GM19467 (cell line): ENCODE measurements around the gene FXYD3.

Experiments used
- ATAC-seq: cut with Tn5 transposase; IDR thresholded peaks from one replicate; pipeline ENCODE4 v1.9.1; 2021; ENCODE audit warnings: mild to moderate bottlenecking, moderate library complexity; ENCODE audit not compliant: unreplicated experiment

FXYD3 gene

GRCh38 chr19:35157431-35157830, 41.8 kb downstream of the FXYD3 start:
- ATAC-seq: no peak

DNA sequence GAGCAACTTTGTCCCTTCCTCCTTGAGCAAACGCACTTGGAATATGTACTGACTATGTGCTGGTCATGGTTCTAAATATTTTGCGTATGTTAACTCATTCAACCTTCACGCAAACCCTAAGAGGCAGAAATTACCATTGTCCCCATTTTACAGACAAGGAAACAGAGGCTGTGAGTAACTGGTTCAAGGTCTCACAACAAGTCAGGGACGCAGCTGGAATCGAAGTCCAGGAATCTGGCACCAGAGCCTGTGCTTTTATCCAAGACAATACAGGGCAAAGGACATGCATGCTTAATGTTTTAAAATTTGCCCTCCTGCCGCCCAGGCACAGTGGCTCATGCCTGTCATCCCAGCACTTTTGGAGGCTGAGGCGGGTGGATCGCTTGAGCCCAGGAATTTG, 44.0 kb downstream of the FXYD3 start:
- no peak for ATAC-seq

DNA sequence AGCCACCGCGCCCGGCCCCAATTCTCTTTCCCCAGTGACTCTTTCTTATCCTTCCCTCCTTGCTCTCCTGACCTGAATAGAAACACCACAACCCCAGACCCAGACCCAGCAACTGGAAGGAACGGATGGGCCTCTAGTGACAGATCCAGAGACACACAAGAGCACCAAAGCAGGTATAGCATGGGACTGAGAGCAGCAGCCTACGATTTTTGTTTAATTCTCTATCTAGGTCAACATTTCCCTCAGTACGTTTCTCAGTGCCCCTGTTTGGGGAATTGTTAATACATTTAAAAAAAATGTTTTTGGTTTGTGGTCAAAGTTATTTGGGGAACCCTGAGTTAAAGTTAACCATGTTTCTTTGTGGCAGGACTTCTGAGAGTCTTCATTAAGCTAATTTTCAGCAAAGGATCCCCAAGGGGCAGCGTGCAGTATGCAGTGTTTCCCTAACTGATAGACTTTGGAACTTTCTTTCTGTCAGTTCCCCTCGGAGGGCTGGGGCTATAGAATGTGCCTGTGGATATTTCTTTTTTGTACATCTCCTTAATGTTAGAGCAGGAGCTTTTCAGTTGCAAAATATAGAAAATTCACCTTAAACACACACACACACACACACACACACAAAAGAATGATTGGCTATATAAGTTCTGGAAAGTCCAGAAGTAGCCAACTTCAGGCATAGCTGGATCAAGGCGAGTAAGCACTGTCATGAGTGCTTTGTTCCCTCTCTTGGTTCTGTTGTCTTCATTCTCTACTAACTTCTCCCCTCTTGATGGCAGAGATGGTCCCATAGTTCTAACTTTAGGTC, 45.2 kb downstream of the FXYD3 start:
- ATAC-seq: no peak

GRCh38 chr19:35161434-35161743, 45.8 kb downstream of the FXYD3 start:
- ATAC-seq: no peak

GRCh38 chr19:35162471-35163326, 47.1 kb downstream of the FXYD3 start:
- no peak for ATAC-seq

- no peak for ATAC-seq
Observed at GRCh38 chr19:35164418-35164817, 48.8 kb downstream of the FXYD3 start.

GRCh38 chr19:35165200-35166058, 49.8 kb downstream of the FXYD3 start:
- no peak for ATAC-seq

DNA sequence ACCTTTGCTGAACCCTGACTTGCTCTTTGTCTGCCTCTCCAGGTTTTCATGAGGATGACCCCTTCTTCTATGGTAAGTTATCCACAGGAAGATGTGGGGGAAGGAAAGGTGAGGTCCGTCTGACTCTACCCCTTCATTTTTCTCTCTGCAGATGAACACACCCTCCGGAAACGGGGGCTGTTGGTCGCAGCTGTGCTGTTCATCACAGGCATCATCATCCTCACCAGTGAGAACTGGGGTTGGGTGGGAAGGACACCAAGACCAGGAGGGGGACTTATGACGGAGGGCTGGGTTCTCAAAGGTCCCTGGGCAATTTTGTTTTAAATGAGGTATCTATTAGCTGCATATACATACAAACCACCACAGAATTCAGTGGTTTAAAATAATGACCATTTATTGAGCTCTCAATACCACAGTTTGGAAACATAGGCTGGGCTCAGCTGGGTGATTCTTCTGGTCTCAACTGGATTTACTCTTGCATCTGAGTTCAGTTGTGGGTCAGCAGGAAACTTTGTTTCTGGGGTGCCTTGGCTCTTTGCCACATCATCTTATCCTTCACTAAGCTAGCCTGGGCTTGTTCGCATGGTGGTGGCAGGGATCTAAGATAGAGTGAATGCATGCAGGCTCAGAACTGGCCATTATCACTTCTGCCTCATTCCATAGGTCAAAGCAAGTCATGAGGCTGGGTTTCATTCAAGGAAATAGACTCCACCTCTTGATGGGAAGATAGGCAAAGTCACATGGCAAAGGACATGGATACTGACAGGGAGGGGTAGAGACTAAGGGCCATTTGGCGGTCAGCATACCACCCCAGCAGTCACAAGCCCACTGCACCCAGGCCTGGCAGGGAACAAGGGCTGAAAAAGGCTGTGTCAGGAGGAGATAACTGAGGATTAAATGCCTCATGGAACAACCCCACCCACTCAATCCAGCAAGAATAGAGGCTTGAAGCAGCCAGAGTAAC, 50.8 kb downstream of the FXYD3 start:
- no peak for ATAC-seq

GRCh38 chr19:35167251-35168119, 51.9 kb downstream of the FXYD3 start:
- ATAC-seq: no peak

DNA sequence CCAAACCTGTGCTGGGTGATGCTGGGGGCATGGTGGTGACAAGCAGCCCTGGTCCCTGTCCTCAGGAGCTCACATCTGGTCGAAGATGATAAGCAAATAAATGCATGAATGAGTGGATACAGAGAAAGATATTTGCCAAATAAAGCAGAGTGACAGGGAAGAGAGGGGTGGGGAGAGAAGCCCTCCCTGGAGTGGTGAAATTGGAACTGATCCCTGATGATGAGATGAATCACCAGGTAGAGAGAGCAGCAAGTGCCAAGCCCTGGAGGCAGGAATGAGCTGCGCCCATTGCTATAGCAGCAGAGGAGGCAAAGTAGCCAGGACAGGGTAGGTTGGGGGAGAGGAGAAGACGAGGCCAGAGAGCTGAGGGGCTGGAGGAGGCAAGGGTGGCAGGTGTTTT, 52.6 kb downstream of the FXYD3 start:
- ATAC-seq: no peak

DNA sequence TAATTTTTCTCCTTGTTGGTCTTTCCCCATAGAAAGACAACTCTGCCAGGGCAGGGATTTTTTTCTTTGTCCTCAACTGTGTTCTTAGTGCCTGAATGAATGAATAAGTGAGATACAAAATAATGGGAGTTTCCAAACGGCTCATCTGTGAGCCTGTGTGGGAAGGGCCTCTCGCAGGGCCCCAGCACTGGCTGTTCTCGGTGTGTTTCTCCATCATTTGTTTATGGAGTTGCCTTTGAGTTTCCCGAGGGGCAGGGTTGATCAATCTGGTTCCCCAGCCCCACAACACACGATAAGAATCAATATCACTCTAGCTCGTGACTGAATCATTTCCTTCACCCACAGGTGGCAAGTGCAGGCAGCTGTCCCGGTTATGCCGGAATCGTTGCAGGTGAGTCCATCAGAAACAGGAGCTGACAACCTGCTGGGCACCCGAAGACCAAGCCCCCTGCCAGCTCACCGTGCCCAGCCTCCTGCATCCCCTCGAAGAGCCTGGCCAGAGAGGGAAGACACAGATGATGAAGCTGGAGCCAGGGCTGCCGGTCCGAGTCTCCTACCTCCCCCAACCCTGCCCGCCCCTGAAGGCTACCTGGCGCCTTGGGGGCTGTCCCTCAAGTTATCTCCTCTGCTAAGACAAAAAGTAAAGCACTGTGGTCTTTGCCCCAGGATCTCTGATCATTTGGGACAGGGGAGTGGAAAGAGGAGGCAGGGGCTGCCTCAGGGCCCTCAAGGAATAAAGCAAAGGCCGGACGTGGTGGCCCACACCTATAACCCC, 53.8 kb downstream of the FXYD3 start:
- no peak for ATAC-seq

- ATAC-seq: no peak
Observed at GRCh38 chr19:35170359-35171061, 54.9 kb downstream of the FXYD3 start.

- no peak for ATAC-seq
Observed at GRCh38 chr19:35171730-35172129, 56.1 kb downstream of the FXYD3 start.
